Measurements from ENCODE around the gene CTTNBP2. TPM values are rescaled to one million over a fixed set of nuclear protein-coding genes. Genes with fewer than 3 reads are reported as not detected.

The CTTNBP2 gene
- total RNA-seq, 1 donor from 2014 or later, result 9.9 TPM

DNA sequence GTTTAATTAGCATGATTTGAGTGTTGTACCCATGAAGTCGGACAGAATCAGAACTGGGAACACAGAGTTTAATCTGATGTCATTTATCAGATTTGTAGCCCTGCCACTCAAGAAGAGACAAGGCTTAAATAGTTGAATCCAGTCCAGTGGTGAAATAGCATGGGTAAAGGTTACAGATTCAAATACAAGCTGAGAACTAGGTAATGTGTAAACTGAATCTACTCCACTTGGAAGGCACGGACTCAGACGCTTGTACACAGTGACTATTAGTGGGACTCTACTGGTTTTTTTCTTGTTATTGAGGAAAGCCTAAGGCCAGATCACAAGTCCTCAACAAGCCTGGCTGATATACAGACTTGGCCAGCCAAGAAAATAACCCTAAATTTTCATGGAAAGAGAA, 142.9 kb downstream of the CTTNBP2 start:
- no peaks in the 10 kb centered on the region for H3K27me3 Mint-ChIP-seq (ENCODE audit: low read depth)
- peaks cover 45% of the 10 kb centered on the region for H3K4me1 Mint-ChIP-seq
- DNase-seq (ENCODE audit: low read depth, low spot score), result no peak
- H3K9me3 Mint-ChIP-seq, result no peaks in the 10 kb centered on the region
- H3K36me3 Mint-ChIP-seq (ENCODE audit: low read depth), result peaks cover 22% of the 10 kb centered on the region
- H3K27ac Mint-ChIP-seq (ENCODE audit: unreplicated experiment), result no peak overlapping the region
- TF ChIP-seq, protein P1, sequence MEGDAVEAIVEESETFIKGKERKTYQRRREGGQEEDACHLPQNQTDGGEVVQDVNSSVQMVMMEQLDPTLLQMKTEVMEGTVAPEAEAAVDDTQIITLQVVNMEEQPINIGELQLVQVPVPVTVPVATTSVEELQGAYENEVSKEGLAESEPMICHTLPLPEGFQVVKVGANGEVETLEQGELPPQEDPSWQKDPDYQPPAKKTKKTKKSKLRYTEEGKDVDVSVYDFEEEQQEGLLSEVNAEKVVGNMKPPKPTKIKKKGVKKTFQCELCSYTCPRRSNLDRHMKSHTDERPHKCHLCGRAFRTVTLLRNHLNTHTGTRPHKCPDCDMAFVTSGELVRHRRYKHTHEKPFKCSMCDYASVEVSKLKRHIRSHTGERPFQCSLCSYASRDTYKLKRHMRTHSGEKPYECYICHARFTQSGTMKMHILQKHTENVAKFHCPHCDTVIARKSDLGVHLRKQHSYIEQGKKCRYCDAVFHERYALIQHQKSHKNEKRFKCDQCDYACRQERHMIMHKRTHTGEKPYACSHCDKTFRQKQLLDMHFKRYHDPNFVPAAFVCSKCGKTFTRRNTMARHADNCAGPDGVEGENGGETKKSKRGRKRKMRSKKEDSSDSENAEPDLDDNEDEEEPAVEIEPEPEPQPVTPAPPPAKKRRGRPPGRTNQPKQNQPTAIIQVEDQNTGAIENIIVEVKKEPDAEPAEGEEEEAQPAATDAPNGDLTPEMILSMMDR (conservative IDR thresholded peaks at IDR 0.05), result no peak
- no peak overlapping the region for H3K4me3 Mint-ChIP-seq

GRCh38 chr7:117728890-117729624, 144.2 kb downstream of the CTTNBP2 start:
- H3K27me3 Mint-ChIP-seq (ENCODE audit: low read depth), result no peaks in the 10 kb centered on the region
- peak overlapping the region; percentile 25 for H3K4me3 Mint-ChIP-seq
- H3K27ac Mint-ChIP-seq (ENCODE audit: unreplicated experiment), result peak overlapping the region; percentile 1
- H3K4me1 Mint-ChIP-seq, result peaks cover 45% of the 10 kb centered on the region
- TF ChIP-seq, protein P1 (conservative IDR thresholded peaks at IDR 0.05), result no peak
- H3K9me3 Mint-ChIP-seq, result no peaks in the 10 kb centered on the region
- DNase-seq (ENCODE audit: low read depth, low spot score), result no peak
- H3K36me3 Mint-ChIP-seq (ENCODE audit: low read depth), result peaks cover 19% of the 10 kb centered on the region

DNA sequence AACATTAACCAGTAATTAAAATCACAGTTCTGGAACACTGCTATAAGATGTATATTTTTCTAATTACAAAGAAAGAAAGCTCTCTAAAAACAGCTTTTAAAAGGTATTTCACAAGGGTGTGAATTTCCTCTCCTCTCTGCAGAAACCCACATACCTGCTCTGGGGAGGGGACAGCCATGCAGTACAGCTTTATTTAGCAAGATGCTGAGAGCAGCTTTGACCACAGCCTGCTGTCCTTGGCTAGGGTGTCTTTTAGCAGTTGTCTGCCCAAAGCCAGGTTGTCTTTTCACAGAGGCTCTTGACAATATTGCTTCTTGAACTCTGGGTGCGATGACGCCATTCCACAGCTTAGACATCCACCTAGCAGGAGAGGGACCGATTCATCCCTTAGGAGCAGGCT, 148.3 kb downstream of the CTTNBP2 start:
- H3K27ac Mint-ChIP-seq (ENCODE audit: unreplicated experiment), result no peak overlapping the region
- H3K9me3 Mint-ChIP-seq, result no peaks in the 10 kb centered on the region
- peaks cover 4% of the 10 kb centered on the region for H3K36me3 Mint-ChIP-seq (ENCODE audit: low read depth)
- H3K4me1 Mint-ChIP-seq, result peaks cover 34% of the 10 kb centered on the region
- H3K4me3 Mint-ChIP-seq, result no peak overlapping the region
- H3K27me3 Mint-ChIP-seq (ENCODE audit: low read depth), result no peaks in the 10 kb centered on the region
- no peak for DNase-seq (ENCODE audit: low read depth, low spot score)
- TF ChIP-seq, protein P1 (conservative IDR thresholded peaks at IDR 0.05), result no peak

GRCh38 chr7:117719377-117719776, 153.9 kb downstream of the CTTNBP2 start:
- H3K27me3 Mint-ChIP-seq (ENCODE audit: low read depth), result no peaks in the 10 kb centered on the region

DNA sequence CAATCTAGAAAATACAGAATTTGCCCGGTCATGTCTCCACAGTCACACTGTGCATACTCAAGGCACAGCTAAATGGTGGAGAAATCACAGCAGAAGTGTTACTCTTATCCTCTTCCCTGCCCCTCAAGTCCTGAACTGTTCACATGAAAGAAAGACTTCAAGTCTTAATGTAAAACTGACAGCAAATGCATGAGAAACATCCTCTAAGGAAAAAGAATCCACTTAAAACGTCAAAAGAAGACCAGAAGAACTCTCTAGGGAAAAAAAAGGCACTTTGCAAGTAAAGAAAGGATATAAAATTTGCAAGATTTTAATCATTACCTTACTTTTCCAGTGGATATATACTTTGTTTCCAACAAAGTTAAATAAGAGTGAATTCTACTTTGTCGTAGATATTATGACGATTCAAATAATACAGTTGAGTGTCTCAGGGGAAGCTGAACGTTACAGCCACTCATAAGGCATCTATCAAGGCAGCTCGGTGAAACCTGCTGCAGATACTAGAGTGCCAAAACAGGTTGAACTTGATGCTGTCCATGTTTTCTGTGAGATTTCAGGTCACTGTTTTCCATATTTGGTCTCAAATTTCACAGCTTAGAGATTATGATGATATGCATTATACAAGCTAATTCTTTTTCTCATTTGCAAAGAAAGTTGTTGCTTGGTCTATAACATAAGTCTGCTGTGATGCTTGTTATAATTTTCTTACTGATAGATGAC, 155.0 kb downstream of the CTTNBP2 start:
- Mint-ChIP-seq H3K4me3 (no peak overlapping the region), H3K27me3 (ENCODE audit: low read depth) (no peaks in the 10 kb centered on the region), H3K4me1 (no peaks in the 10 kb centered on the region), H3K9me3 (no peaks in the 10 kb centered on the region), H3K27ac (ENCODE audit: unreplicated experiment) (no peak overlapping the region), H3K36me3 (ENCODE audit: low read depth) (peaks cover 3% of the 10 kb centered on the region)
- TF ChIP-seq, protein P1 (conservative IDR thresholded peaks at IDR 0.05), result no peak
- no peak for DNase-seq (ENCODE audit: low read depth, low spot score)

More at GRCh38 chr7:117719377-117719776, 153.9 kb downstream of the CTTNBP2 start:
- no peak for DNase-seq (ENCODE audit: low read depth, low spot score)
- Mint-ChIP-seq H3K4me3 (no peak overlapping the region), H3K36me3 (ENCODE audit: low read depth) (peaks cover 3% of the 10 kb centered on the region), H3K4me1 (no peaks in the 10 kb centered on the region), H3K27ac (ENCODE audit: unreplicated experiment) (no peak overlapping the region), H3K9me3 (no peaks in the 10 kb centered on the region)
- TF ChIP-seq, protein P1 (conservative IDR thresholded peaks at IDR 0.05), result no peak
